ENCODE measurements around the gene WWP2. TPM values are rescaled to one million over a fixed set of nuclear protein-coding genes. Genes with fewer than 3 reads are reported as not detected.
"Not testable (repeated sequence)": the region's sequence is repeated elsewhere in the genome, so short reads cannot be mapped to it uniquely, and the experiment has no call there.

Gene WWP2
- total RNA-seq, 1 donor from 2014 or later = 25.4 TPM

- peak; percentile 40 for DNase-seq
Observed at GRCh38 chr16:69831212-69832123, 69.3 kb downstream of the WWP2 start.

DNA sequence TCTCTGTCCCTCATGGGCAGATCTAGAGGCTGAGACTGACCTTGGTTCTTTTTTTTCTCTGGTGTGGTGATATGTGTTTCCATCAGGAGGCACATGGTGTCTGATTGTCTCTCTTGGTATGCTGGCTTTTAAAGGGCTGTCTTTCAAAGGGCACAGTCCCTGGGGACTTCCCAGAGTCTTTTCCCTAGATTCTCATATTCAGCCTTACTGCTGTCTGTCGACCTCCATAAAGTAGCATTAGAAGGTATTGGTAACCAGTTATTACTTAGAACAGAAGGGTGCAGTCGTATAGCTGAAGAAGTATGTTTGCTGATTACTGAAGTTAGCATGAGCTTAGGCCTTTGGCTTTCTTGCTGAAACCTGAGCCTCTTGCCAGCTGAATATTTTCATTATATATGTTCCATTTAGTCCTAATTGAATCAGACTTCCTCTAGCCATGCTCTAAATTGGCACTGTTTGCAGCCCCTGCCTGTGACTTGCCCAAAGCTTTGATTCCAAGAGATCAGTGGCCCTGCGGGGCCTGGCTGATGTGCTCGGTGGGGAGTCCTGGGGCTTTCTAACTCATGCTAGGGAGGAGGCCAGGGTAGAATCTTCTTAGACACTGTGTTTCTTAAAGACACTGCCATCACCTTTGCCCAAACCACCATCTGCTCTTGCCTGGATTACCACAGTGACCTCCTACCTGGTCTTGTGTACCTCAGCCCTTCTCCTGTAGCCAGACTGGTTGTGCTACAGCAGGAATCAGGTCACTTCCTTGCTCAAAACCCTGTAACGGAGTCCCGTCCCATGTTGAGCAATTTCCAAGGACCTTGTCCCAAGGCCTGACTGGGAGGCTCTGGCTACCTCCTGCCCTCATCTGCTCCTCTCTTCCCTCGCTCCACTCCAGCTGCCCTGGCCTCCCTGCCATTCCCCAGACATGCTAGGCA lies 71.5 kb downstream of the WWP2 start:
- peak; percentile 21 for DNase-seq

DNA sequence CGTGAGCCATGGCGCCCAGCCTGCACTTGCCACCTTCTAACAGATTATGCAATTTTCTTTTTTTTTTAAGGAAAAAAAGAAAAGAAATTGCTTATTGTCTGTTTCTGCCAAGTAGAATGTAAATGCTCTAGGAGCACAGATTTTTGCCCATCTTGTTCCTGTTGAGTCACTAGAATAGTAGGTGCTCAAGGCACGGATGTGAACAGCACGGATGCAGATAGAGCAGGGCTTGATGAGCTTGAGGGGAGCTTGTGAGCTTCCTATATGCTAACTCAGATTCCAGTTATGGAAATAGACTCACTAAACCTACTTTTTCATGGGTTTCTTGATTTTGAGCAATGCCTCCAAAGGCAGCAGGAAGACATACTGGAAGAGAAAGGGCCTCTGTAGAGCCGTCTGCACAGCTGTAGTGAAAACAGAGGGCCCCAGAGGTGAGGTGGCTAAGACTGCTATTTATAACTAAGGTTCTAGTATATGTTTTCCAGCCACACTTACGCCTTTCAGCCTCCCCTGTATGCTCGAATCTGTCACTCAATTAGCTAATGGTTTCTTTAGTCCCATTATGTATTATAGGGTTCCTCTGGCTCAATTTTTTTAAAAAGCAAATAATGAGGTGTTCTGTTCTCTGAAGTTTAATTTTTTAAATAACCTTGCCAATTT lies 72.8 kb downstream of the WWP2 start:
- no peak for DNase-seq

DNA sequence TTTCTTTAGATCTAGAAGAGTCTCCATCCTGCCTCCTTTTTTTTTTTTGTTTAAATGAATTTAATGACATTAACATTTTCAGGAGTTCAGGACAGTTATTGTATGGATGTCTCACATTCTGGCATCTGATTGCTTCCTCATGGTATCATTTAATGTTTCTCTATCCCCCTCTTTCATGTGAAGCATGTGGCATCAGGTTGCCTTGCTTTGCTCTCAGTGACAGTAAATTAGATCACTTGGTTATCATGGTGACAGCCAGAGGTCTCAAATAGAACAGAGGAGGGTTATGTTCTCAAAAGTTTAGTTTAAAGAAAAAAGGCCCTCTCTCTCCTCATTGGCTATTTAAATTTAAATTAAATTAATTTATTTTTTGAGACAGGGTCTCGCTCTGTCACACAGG lies 74.1 kb downstream of the WWP2 start:
- no peak for DNase-seq

GRCh38 chr16:69837380-69837779 lies 75.2 kb downstream of the WWP2 start:
- no peak for DNase-seq

DNA sequence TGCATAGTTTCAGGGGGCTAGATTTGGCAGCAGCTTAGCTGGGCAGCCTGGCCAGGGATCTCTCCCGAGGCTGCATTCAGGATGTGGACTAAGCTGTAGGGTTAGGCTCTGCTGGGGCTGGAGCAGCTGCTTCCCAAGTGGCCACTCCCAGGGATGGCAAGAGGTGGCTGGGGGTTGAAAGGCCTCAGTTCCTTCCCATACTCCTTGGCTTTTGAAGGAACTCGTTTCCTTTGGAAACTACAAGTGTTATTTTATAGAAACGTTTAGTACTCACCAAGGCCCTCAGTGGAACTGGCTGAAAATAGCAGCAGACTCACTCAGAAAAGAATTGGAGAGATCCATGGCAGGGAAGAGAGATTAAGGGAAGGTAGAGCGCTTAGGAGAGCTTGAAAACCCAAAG lies 76.4 kb downstream of the WWP2 start:
- DNase-seq = peak; percentile 79

DNA sequence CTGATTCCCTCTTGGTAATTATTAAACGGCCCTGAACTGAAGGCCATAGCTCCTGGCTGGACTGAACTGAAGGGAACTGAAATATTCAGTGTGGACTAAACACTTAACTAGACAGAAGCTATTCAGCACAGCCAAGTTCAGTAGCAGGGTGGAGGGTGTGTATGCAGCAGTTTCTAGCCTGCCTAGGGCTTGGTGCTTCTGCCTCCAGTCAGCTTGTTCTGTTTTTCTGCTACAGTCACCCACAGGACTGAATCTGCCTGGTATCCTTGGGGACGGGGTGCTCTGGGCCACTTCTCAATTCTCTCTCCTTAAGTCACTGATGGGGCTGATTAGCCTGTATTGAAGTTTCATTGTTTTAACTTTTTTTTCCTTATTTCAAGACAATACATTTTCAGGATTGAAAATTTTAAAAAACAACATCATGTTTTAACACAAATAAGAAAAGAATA lies 77.1 kb downstream of the WWP2 start:
- no peak for DNase-seq

DNA sequence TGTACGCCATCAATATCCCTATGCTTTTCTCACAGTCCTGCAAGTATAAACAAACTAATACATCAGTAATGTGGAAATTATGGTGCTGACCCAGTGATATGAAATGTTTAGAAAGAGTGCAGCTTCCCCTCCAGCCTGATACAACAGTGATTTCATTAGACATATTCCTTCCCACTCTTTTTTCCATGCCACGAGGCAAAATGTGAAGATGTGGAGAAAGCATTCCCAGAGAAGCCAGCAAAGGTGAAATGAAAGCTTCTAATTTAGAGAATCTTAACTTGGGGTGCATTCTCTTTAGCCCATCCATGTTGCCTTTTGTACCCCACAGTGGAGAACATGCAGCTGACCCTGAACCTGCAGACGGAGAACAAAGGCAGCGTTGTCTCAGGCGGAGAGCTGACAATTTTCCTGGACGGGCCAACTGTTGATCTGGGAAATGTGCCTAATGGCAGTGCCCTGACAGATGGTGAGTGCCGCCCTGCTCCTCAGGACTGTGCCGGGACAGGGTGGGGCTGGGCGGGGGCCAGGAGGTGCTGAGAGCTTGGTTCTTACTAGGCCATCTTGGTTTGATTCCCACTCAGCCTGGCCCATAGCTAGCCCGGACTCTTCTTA lies 77.8 kb downstream of the WWP2 start:
- DNase-seq = no peak

DNA sequence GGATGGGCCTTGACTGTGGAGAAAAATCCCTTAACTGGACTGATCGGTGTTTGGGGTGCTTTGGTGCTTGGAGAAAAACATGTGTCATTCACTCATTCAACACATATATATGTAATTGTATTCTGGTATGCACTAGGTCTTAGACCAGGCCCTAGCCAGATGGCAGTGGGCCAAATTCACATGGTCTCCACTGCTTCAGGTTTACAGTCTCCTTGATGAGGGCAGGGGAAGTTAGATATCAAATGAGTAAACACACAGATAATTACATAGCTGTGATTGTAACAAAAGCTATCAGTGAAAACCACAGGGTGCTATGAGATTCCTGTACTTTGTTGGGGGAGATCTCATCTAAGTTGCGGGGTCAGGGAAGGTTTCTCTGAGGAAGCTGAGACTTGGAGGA lies 78.8 kb downstream of the WWP2 start:
- peak; percentile 81 for DNase-seq

GRCh38 chr16:69844441-69844840 lies 82.3 kb downstream of the WWP2 start:
- no peak for DNase-seq

GRCh38 chr16:69845181-69845580 lies 83.0 kb downstream of the WWP2 start:
- DNase-seq = peak; percentile 46

- no peak for DNase-seq
Observed at GRCh38 chr16:69847643-69848042, 85.5 kb downstream of the WWP2 start.

GRCh38 chr16:69848637-69849545 lies 86.8 kb downstream of the WWP2 start:
- DNase-seq = peak; percentile 92

- no peak for DNase-seq
Observed at GRCh38 chr16:69851491-69852240, 89.5 kb downstream of the WWP2 start.

GRCh38 chr16:69852815-69853214 lies 90.7 kb downstream of the WWP2 start:
- DNase-seq = no peak

- no peak for DNase-seq
Observed at GRCh38 chr16:69853481-69853880, 91.3 kb downstream of the WWP2 start.

DNA sequence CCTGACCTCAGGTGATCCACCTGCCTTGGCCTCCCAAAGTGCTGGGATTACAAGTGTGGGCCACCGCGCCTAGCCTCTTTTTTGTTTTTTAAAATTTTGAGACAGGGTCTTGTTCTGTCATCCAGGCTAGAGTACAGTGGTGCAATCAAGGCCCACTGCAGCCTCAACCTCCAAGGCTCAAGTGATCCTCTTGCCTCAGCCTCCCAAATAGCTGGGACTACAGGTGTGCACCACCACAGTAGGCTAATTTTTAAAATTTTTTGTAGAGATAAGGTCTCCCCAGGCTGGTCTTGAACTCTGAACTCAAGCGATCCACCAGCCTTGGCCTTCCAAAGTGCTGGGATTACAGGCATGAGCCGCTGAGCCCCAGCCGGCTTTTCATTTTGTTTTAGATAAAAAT lies 92.6 kb downstream of the WWP2 start:
- not testable (repeated sequence) for DNase-seq

DNA sequence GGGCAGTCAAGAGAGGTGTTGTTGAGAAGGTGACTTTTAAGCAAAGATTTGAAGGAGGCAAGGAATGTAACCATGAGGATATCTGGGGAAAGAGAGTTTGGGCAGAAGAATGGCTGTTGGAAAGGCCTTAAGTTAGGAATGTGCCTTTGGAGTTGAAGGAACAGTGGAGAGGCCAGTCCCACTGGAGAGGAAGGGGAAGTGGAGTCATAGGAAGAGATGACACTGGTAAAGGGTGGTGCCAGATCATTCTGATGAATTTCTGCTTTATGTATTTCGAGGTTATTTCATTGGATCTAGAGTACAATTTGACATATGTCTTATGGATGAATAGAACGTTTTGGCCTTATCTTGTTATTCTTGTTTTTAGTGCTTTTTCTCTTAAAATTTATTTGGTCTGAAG lies 93.5 kb downstream of the WWP2 start:
- peak; percentile 83 for DNase-seq

DNA sequence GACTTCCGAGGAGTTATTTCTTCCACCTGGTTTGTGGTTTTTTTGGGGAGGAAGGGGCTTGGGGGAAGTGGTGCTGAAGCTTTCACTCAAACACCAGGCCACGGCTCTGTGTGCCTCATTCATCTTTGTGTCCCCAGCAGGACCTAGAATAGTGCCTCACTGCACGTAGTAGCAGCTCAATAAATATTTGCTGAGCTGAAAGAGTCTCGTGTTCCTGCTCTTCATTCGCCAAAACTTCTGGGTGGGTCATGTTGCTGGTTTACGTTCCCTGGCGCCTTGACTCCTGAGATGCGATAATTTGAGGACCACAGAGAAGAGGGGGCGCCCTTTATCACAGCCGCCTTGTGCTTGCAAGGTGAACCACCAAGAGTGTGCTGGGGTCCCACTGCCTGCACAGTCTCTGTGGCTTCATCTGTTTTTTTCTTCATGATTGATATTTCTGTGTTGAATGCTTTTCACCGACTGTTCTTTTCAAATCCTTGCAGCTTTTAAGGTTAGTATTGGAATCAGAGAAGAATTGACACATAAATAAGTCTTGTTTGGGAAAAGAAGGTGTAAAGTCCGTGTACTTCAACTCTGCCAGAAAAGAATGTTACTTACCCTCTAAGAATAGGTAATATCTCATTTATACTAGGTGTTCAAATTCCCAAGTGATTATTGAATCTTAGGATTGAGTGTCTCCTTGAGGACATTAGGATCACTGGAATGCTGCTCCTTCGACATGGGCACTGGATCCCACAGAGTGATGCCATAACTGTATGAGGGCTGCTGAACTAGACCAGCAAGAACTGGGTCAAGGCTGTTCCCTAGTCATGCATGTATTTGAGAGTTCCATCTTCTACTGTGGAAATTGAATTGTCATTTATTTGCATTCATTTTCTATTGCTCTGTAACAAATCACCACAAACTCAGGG lies 96.3 kb downstream of the WWP2 start:
- no peak for DNase-seq
